ENCODE results near the gene C2orf66.

The C2orf66 gene

DNA sequence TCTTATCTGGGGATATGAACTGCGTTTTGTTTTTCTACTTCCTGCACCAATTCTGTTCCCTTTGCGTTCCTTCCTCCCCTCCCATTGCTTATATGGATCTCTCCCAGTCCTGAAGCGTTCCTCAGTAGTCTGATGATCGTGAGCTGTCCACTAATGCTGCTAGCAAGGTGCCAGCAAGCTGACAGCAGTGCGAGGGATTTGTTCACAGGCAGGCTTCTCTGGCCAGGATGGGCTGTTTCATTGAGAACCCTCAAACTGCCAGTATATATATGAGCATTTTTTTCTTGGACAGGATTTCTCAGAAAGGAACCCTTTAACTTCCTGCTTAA is 49.8 kb downstream of the C2orf66 start:
- no peak for DNase-seq (ENCODE audit: low read depth, low spot score)

DNA sequence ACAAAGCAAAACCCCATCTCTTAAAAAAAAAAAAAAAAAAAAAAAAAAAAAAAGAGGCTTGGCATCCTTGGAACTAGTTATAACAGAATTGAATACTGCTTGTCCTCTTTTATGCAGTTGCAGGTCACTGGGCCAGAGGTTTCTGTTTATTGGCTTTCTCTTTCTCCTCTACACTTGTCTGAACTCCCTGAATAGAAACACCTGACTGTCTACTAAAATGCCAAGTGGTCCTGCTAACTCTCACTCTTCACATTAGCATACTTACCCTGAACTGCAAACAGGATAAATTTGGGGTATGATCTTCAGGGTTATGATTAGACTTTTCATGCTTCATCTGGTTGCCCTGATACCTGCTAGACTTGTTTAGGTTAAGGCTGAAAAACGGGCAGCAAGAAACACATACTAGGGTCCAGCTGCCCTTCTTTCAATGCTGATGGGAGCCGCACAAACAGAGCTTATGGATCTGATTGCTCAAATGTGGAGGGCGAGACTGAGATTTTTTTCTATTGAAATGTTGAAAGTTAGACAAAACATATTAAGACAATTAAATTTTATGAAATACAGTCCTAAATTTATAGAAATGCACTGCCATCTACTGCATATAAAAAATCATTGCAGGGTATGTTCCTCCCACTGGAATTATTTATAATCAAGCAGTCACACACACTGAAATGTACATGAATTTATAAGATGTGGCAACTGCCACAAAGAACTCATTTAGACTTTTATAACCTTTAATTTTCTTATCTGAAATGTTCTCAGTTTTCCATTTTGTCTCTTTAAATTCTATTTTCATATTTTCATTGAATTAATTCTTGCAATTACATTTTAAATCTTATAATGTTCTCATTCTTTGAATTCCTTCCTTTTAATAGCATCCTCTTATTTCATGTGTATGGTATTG is 50.4 kb downstream of the C2orf66 start:
- no peak for DNase-seq (ENCODE audit: low read depth, low spot score)

Data from iPS DF 19.7 (cell line).